Measurements from ENCODE around the gene ADGRG7.
A peak's percentile ranks its signal among the peaks of the same experiment; 100 is the strongest.

The ADGRG7 gene

DNA sequence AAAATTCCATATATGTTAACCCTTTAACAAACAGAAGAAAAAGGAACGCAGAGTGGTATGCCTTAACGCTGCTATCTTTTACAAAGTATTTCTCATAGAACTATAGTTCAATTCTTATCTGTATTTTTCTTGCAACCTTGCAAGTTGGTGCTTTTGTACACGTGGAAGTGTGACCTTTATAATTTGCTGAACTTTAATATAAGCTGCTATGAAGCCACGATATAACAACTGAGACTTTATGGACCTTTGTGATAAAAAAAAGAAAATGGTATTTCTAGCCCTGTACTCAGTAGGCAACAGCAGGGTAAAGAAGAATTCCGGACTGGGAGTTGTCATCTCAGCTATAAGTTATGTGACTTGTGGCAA lies 93.6 kb downstream of the ADGRG7 start:
- DNase-seq = no peak

GRCh38 chr3:100703865-100704264 lies 94.5 kb downstream of the ADGRG7 start:
- DNase-seq = no peak

DNA sequence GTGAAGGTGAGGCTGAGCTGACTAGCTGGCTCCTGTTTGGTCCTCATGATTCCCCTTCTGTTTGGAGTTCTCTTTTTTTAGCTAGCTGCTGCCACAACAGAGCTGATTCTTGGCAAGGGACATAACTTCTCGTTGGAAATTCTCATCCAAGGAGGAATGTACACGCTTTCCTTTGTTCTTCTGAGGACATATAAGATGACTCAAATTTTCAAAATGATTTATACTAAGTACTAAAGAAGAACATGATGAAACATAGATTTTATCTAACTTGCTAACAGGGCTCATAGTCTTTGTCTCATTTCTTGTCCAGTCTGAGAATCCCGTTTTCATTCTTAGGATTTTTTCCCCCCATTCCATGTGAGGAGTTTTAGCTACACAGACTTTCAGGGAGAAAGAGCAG lies 97.0 kb downstream of the ADGRG7 start:
- no peak for DNase-seq

- no peak for DNase-seq
These were observed 99.2 kb downstream of the ADGRG7 start for GRCh38 chr3:100708644-100708988.

- peak; percentile 99 for DNase-seq
These were observed 99.8 kb downstream of the ADGRG7 start, which contains the start of gene TFG for GRCh38 chr3:100708989-100709841. TFG (plus strand) TSS chr3:100709494; CDS start chr3:100713686, 4,192 bp downstream.

GRCh38 chr3:100709842-100710260 lies 100.5 kb downstream of the ADGRG7 start:
- DNase-seq = peak; percentile 36

DNA sequence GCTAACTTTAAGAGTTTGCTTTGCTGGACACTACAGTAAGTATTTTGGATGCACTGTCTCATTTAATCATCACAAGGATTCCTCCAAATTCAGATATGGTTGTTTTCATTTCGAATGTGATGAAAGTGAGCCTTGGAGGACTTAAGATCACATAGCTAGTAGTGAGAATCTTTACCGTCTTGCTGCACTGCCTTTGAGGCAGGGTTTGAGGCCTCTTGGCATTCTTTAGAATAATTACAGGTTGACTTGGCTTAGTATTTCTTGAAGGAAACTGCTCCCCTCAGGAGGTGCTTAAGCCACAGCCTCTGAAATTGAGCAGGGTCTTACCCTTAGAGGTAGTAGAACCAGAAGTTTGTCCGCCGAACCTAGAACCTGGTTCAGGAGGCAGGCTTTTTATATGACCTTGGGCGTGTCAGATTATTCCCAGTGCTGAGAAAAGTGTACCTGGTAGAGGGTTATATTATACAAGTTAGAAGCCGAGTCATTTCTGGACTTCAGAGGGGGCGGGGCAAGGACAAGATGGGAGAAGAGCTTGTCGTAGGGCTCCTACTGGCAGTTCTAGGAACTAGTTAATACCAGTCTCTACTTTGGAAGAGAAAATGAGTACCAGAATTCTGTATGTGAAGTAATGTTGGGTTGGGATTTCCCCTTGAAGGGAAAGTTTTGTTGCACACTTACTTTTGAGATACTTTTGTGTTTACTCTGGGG lies 101.0 kb downstream of the ADGRG7 start:
- DNase-seq = peak; percentile 63

DNA sequence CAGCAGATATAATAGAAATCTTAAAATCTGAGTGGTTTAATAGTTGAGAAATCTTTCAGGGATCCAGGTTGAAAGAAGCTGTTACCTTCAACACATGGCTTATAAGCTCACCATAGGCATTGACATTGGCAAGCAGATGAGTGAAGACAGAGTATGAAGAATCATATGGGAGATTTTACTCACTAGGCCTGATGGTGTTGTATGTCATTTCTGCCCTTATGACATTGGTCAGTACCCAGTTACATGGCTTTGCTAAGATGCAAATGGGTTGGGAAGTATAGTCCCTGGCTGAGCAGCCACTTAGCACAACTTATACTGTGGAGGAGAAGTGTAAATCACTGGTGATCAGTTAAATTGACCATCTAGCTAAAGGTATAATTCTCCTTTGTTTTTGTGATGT lies 105.8 kb downstream of the ADGRG7 start:
- DNase-seq = no peak

DNA sequence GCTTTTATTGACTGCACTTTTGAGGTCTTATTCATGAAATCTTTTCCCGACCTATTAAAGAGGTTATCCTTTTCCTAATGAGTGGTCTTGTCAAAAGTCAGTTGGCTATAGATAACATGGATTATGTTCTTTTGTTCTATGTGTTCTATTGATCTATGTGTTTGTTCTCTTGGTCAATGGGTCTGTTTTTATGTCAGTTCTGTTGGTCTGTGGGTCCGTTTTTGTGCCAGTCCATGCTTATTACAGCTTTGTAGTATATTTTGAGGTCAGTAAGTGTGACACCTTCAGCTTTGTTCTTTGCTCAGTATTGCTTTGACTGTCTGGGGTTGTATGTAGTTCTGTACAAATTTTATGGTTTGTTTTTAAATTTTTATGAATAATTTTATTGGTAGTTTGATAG lies 107.7 kb downstream of the ADGRG7 start:
- DNase-seq = no peak

- DNase-seq = no peak
These were observed 108.5 kb downstream of the ADGRG7 start for GRCh38 chr3:100717637-100718487.

GRCh38 chr3:100719136-100719535 lies 109.7 kb downstream of the ADGRG7 start:
- DNase-seq = no peak

DNA sequence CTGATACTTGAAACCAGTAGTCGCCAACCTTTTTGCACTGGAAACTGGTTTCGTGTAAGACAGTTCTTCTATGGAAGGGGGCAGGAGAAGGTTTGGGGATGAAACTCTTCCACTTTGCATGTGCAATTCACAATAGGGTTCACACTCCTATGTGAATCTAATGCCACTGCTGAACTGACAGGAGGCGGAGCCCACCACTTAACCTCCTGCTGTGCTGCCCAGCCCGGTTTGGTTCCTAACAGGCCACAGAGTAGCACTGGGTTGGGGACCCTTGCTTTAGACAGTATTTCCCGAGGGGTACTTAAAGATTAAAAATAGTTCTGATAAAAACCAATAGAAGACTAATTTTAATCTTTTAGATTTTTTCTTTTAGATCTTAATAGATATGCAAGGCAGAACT lies 111.0 kb downstream of the ADGRG7 start:
- DNase-seq = no peak

DNA sequence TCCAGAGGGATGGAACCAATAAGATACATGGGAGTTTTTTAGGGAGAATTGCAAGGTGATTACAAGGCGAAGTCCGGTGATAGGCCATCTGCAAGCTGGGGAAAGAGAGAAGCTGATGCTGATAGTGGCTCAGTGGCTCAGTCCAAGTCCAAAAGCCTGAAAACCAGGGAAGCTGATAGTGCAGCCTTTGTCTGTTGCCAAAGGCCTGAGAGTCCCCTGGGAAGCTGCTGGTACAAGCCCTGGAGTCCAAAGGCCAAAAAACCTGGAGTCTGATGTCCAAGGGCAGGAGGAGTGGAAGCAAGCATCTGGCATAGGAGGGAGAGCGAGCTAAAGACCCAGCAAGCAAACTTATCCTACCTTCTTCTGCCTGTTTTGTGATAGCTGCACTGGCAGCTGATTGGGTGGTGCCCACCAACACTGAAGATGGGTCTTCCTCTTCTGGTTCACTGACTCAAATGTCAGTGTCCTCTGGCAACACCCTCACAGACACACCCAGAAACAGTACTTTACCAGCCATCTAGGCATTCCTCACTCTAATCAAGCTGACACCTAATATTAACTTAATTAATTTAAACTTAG lies 116.6 kb downstream of the ADGRG7 start:
- DNase-seq = no peak

GRCh38 chr3:100726706-100727105 lies 117.3 kb downstream of the ADGRG7 start:
- DNase-seq = no peak

- DNase-seq = no peak
These were observed 121.1 kb downstream of the ADGRG7 start for GRCh38 chr3:100730524-100730923.

- no peak for DNase-seq
These were observed 123.0 kb downstream of the ADGRG7 start for GRCh38 chr3:100732435-100732834.

DNA sequence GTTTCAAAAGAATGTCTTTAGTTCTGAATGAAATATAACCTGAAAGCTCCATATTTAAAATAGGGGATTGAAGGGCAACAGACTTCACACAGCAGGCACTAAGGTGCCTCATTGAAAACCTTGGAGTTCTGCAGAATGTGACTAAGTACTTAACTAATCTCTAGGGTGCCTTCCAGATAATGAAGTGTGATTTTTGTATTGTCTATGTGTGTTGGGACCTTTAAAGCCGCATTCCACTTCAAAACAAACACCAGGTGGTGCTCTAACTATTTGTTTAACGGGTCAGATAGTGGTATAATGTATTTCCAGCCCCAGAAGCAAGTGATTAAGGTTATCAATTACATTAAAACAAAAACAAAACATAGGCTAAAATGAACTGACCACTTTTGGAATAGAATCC lies 127.9 kb downstream of the ADGRG7 start:
- DNase-seq = no peak

DNA sequence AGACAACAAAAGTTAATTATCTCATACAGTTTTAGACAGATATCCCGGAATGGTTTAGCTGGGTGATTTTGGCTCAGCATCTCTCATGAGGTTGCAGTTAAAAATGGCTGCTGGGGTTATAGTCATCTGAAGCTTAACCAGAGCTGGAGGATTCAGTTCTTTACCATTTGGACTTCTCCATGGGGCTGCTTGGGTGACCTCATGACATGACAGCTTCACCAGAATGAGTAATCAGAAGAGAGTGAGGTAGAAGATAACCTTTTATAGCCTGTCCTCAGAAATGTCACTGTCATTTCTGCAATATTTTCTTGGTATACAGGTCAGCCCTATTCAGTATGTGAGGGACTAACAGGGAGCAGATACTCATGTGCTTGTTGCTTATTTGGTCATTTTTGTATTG lies 130.8 kb downstream of the ADGRG7 start:
- no peak for DNase-seq

DNA sequence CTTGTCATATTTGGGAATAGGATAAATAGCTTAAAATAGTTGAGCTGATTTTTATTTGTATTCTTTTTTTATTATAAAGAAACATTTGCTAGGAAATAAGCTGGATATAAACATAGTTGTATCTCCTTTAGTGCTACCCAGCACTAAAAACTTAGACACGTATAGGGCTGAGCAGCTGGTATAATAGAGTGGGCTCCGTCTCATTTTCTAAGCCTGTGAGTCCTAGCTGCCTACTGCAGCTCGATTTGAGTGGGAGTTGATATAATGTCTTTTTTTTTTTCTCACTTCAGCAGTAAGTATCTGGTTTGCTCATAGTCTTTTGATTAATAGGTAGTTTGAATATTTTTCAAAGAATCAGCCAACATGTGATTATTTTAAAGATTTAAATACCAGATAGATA lies 134.1 kb downstream of the ADGRG7 start:
- DNase-seq = no peak

- no peak for DNase-seq
These were observed 135.3 kb downstream of the ADGRG7 start for GRCh38 chr3:100744671-100745070.
